Activated CD8-positive, alpha-beta memory T cell treated with anti-CD3 and anti-CD28 coated beads, Interleukin-2, amount 50 U/mL, for 4 hours (primary cell): ENCODE results near the gene TRIM44.
"Not testable (repeated sequence)": the region's sequence is repeated elsewhere in the genome, so short reads cannot be mapped to it uniquely, and the experiment has no call there.

Source experiments
- DNase-seq: peaks from one replicate; pipeline ENCODE4 v3.0.0-alpha.2; 2020

TRIM44 gene

DNA sequence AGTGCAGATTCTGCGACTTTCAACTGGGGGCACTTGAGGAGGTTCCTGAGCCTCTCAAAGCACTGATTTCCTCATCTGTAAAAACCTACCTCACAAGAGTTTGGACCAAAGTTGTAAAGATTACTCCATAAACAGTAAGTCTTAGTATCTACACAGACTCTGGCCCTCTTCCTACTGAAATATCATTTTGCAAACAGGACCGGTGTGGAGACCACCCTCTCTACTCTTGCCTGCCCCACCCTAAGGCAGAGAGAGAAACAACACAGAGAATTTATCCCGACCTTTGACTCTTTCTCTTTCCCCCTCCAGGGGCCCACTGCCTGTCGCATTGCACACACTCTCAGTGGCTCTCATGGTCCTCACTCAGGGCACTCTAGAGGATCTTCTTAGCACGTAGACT lies 163.4 kb downstream of the TRIM44 start:
- DNase-seq = no peak

GRCh38 chr11:35826949-35827348 lies 164.4 kb downstream of the TRIM44 start:
- no peak for DNase-seq

GRCh38 chr11:35836205-35836604 lies 173.6 kb downstream of the TRIM44 start:
- no peak for DNase-seq

DNA sequence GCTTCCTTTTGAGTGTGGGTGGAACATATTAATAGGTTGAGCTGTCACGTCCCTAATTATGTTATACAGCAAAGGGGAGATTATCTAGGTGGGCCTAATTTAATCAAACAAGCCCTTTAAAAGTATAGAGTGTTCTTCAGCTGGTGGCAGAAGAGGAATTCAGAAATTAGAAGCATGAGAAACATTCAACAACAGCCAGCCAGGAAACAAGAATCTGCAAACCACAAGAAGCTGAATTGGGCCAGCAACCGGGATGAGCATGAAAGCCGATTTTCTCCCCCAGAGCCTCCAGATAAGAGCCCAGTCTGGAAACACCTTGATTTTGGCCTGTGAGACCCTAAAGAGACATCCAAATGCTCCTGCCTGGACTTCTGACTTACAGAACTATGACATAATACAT lies 175.5 kb downstream of the TRIM44 start:
- DNase-seq = no peak

DNA sequence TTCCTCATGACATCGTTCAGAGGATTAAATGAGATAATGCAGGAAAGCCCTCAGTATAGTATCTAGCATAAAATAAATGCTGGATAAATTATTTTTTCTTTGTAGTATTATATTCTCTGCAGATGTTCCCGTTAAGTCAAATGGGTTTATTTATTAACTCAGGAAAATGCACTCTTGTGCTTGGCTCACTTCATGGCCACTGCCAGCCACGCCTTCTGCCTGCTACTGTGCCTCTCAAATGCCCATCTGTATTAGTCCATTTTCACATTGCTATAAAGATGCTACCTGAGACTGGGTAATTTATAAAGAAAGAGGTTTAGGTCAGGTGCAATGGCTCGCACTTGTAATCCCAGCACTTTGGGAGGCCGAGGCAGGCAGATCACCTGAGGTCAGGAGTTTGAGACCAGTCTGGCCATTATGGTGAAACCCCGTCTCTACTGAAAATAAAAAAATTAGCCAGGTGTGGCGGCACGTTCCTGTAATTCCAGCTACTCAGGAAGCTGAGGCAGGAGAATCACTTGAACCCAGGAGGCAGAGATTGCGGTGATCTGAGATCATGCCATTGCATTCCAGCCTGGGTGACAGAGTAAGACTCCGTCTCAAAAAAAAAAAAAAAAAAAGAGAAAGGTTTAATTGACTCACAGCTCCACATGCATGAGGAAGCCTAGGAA lies 176.3 kb downstream of the TRIM44 start:
- not testable (repeated sequence) for DNase-seq

DNA sequence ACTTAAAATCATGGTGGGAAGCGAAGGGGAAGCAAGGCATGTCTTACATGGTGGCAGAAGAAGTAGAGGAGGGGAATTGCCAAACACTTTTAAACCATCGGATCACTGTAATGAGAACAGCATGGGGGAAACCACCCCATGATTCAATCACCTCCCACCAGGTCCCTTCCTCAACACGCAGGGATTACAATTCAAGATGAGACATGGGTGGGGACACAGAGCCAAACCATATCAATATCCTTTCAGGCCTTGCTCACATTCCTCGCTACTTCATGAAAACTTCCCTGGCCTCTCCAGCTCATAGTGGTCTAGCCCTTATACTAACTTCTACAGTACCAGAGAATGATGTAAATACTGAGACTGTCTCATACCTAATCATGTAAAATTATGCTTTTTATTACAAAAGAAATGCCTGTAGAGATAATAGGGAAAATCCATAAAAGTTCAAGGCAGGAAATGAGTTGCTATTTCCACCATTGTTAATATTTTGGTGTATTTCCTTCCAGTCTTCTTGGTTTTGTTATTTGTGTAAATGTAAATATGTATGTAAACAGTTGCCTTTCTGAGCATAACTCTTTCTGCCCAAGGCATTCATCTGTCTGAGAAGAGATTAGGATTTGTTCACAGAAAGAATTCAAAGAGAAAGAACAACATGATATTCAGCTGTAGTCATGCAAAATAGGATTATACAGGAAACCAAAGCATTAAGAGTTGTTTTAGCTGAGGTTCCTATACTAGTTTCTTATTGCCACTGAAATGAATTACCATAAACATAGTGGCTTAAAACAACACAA lies 177.0 kb downstream of the TRIM44 start:
- no peak for DNase-seq

DNA sequence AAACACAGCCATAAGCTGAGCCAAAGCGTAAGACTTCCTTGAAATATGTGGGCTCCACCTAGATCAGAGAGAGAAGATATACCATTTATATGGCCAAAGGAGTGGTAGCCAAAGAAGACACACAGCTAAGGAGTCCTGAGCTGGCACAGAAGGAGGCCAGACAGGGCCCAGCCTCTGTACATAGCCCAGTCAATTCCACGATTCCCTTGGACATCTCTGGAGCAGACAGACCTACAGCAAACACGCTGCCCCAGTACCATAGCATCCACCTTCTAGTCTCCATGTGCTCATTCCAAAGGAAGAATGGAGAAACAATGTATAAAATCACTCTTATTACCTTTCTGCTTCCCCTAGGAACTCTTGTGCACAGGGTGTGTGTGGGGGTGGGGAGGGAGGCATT lies 179.2 kb downstream of the TRIM44 start:
- no peak for DNase-seq

GRCh38 chr11:35842958-35843357 lies 180.4 kb downstream of the TRIM44 start:
- DNase-seq = no peak

GRCh38 chr11:35844579-35844978 lies 182.0 kb downstream of the TRIM44 start:
- DNase-seq = no peak

DNA sequence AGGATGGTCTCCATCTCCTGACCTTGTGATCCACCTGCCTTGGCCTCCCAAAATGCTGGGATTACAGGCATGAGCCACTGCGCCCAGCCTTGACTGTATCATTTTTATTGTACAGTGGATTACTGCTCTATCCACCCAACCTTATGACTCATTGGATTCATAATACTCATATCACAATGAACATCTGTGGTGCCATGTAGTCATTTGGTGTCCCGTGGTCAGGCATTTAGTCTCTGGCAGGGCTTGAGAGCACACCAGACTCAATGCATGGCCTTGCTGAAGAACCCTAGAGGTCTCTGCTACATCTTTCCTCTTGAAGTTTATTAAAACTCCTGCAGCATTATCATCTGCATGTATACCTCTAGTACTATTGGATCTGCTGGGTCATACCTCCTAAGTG lies 183.3 kb downstream of the TRIM44 start:
- no peak for DNase-seq

DNA sequence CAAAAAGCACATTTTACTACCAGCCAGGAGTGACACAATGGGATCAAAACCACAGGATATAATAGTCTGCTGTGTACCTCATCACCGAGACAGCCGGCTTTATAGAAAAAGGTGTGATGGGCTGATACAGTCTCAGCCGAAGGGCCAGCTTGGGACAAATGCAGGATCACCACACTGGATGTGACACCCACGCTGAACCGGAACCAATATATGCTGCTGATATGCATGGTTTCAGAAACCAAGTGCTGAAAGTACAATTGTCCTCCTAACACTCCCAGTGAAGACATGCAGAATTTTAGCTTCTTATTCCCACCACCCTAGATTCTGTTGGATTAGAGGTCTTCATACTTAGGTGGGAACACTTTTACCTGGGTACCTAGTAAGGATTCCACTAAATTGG lies 184.3 kb downstream of the TRIM44 start:
- DNase-seq = no peak

DNA sequence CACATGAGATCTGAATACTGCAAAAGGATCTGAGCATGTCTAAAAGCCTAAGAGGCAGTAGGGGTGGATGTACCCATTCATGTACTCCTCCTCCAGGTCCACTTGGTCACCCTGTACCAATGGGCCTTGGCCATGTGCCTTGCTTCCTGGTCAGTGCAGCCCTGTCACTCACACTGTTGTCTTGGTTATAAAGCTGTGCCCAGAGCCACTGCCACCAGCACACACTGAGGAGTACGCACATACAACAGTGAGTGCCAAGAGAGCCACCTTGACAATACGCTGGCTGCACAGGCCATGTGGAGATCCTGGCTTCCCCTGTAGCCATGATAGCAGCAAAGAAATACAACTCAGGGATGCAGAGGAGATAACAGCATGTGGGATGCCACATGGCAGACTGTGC lies 184.9 kb downstream of the TRIM44 start:
- DNase-seq = no peak

DNA sequence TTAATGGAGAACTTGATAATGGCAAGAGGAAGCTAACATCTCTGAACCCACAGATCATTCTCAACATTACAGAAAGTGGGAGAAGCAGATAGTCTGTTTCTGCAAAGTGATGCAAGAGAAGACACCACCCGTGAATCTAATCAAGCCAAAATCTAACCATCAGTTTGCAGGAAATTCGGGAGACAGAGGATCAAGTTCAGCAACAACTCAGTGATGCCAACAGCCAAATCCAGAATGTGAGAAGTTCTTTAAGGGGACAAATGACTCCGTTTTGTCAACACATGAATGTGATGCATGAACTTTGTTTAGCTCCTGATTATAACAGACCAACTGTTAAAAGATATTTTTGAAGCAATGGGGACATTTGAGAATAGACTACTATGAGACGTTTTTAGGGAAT lies 186.0 kb downstream of the TRIM44 start:
- no peak for DNase-seq

DNA sequence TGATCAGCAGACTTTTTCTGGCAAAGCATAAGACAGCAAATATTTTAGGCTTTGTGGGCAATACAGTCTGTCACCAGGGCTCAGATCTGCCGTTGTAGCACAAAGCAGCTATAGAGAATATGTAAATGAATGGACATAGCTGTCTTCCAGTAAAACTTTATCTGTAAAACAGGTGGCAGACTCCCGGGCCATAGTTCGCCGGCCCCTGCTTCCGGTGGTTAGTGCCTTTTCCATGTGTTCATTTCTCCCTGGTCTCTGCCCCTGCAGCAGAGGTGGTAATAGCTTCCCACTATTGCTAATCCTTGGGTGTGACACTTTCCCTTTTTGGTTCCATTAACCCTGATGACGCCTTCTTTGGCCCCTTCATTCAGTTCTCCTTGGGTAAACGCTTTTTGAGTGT lies 187.6 kb downstream of the TRIM44 start:
- DNase-seq = no peak

GRCh38 chr11:35851342-35851741 lies 188.8 kb downstream of the TRIM44 start:
- DNase-seq = no peak

GRCh38 chr11:35852056-35852455 lies 189.5 kb downstream of the TRIM44 start:
- no peak for DNase-seq

GRCh38 chr11:35853971-35854370 lies 191.4 kb downstream of the TRIM44 start:
- DNase-seq = no peak

- DNase-seq = no peak
These were observed 193.1 kb downstream of the TRIM44 start for GRCh38 chr11:35855671-35856070.

DNA sequence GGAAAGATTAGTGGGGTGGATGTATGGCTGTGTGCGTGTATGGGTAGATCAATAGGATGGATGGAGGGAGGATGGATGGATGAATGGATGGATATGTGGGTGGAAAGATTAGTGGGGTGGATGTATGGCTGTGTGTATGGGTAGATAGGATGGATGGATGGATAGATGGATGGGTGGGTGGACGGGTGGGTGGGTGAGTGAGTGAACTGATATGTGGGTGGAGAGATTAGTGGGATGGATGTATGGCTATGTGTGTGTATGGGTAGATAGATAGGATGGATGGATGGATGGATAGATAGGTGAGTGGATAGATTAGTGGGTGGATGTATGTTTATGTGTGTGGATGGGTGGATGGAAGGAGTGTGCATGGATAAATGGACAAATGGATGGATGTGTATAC lies 193.7 kb downstream of the TRIM44 start:
- no peak for DNase-seq

- DNase-seq = no peak
These were observed 194.2 kb downstream of the TRIM44 start for GRCh38 chr11:35856756-35857155.

- DNase-seq = no peak
These were observed 195.3 kb downstream of the TRIM44 start for GRCh38 chr11:35857922-35858321.

GRCh38 chr11:35859301-35859700 lies 196.7 kb downstream of the TRIM44 start:
- DNase-seq = no peak

DNA sequence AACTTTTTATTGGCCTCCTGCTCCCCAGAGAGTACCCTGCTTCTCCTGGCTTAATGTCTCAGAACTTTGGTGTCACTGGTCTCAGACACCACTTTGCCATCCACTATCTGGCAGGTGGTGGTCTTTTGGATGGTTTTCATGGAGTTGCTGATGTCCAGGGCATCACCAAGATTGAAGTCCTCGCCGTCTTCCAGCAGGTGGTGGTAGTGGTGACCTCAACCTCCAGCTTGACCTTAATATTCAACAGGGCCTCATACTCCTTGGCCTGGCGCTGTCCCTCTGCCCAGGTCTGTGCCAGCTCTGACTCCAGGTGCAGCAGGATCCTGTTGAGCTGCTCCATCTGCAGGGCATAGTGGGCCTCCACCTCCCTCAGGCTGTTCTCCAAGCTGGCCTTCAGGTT lies 197.6 kb downstream of the TRIM44 start:
- not testable (repeated sequence) for DNase-seq

DNA sequence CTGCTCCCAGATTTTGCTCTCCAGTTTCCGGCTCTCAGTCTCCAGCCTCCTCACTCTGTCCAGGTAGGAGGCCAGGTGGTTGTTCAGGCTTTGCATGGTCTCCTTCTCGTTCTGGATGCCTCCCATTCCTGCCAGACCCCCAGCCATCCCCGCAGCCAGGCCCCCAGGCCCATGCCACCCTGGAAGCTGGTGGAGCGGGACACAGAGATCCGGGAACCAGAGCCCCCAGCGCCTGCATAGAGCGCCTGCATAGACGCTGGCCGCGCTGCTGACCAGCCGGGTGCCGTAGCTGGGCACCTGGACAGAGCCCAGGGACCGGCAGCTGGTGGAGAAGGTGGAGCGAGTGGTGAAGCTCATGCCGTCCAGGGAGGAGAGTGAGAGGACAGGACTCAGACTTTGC lies 198.6 kb downstream of the TRIM44 start:
- no peak for DNase-seq

- DNase-seq = no peak
These were observed 200.1 kb downstream of the TRIM44 start for GRCh38 chr11:35862666-35863065.
